Iris pigment epithelial cell (primary cell): ENCODE measurements around the gene BICDL2.

ENCODE experiments used
- DNase-seq: peaks from one replicate; pipeline ENCODE4 v3.0.0-alpha.2; 2011; ENCODE audit warnings: low read depth

BICDL2 gene

GRCh38 chr16:3047387-3047720, 10.6 kb upstream of the BICDL2 start:
- DNase-seq: no peak

GRCh38 chr16:3046641-3047386, 10.1 kb upstream of the BICDL2 start:
- DNase-seq: no peak

GRCh38 chr16:3045758-3046640, 9.3 kb upstream of the BICDL2 start, which contains the start of gene MMP25:
Gene MMP25 (plus strand): TSS chr16:3046561. CDS start chr16:3046918, 357 bp downstream.
- no peak for DNase-seq

GRCh38 chr16:3044708-3045107, 8.0 kb upstream of the BICDL2 start:
- DNase-seq: no peak

- DNase-seq: no peak
Observed at GRCh38 chr16:3042376-3042775, 5.6 kb upstream of the BICDL2 start.

GRCh38 chr16:3038896-3039295, 2.2 kb upstream of the BICDL2 start:
- no peak for DNase-seq

GRCh38 chr16:3038256-3038655, 1.5 kb upstream of the BICDL2 start:
- DNase-seq: no peak

- no peak for DNase-seq
Observed at GRCh38 chr16:3035972-3036725, 595 bp downstream of the BICDL2 start.

GRCh38 chr16:3035289-3035971, 1.3 kb downstream of the BICDL2 start:
- DNase-seq: no peak

- DNase-seq: no peak
Observed at GRCh38 chr16:3032624-3033023, 4.1 kb downstream of the BICDL2 start.

- no peak for DNase-seq
Observed at GRCh38 chr16:3030222-3031212, 6.2 kb downstream of the BICDL2 start.

- DNase-seq: peak; percentile 48
Observed at GRCh38 chr16:3029491-3030221, 7.1 kb downstream of the BICDL2 start.

- DNase-seq: no peak
Observed at GRCh38 chr16:3028716-3029319, 7.9 kb downstream of the BICDL2 start.

GRCh38 chr16:3027983-3028715, 8.6 kb downstream of the BICDL2 start:
- peak; percentile 66 for DNase-seq

- no peak for DNase-seq
Observed at GRCh38 chr16:3027489-3027795, 9.3 kb downstream of the BICDL2 start.

GRCh38 chr16:3026609-3027488, 9.9 kb downstream of the BICDL2 start:
- DNase-seq: no peak

GRCh38 chr16:3026003-3026378, 10.8 kb downstream of the BICDL2 start:
- no peak for DNase-seq
